Osteoblast (primary cell): Measurements from ENCODE around the gene RAD51B. TPM values are rescaled to one million over a fixed set of nuclear protein-coding genes. Genes with fewer than 3 reads are reported as not detected.
A peak's percentile ranks its signal among the peaks of the same experiment; 100 is the strongest.

Experiments
- DNase-seq: peaks from one replicate; pipeline ENCODE4 v3.0.0; 2011; ENCODE audit warnings: low spot score, mixed read lengths; ENCODE audit not compliant: insufficient read length; ENCODE audit errors: missing footprints
- H2AFZ ChIP-seq: 2 replicates; pipeline ENCODE4 v1.6.0; 2011; ENCODE audit warnings: mild to moderate bottlenecking, low read length
- H3K27ac ChIP-seq: 2 replicates; pipeline ENCODE4 v1.5.1; 2011; ENCODE audit warnings: mild to moderate bottlenecking, low read depth, low read length, moderate library complexity
- H3K27me3 ChIP-seq: 2 replicates; pipeline ENCODE4 v1.6.0; 2012; ENCODE audit warnings: mild to moderate bottlenecking, control low read depth, inconsistent platforms, low read length, moderate library complexity; ENCODE audit not compliant: insufficient read depth
- H3K36me3 ChIP-seq: 2 replicates; pipeline ENCODE4 v1.5.1; 2011; ENCODE audit warnings: mild to moderate bottlenecking, low read length, control low read depth, moderate library complexity; ENCODE audit not compliant: insufficient read depth
- H3K4me1 ChIP-seq: 2 replicates; pipeline ENCODE4 v1.5.1; 2011; ENCODE audit warnings: mild to moderate bottlenecking, low read length, control low read depth, moderate library complexity; ENCODE audit not compliant: insufficient read depth
- H3K4me2 ChIP-seq: 2 replicates; pipeline ENCODE4 v1.6.0; 2011; ENCODE audit warnings: mild to moderate bottlenecking, low read length; ENCODE audit not compliant: insufficient read depth
- H3K4me3 ChIP-seq: fragments of 200-600 bp; sonication (generic); 3 replicates; pipeline ENCODE4 v1.5.1; 2012; ENCODE audit warnings: mild to moderate bottlenecking, low read length, inconsistent platforms; ENCODE audit not compliant: insufficient read depth
- H3K79me2 ChIP-seq: 2 replicates; pipeline ENCODE4 v1.6.0; 2012; ENCODE audit warnings: mild to moderate bottlenecking, low read length, control low read depth, inconsistent platforms; ENCODE audit not compliant: insufficient read depth
- H3K9me3 ChIP-seq: 2 replicates; pipeline ENCODE4 v1.5.1; 2011; ENCODE audit warnings: low read depth, low read length, control low read depth
- H4K20me1 ChIP-seq: 2 replicates; pipeline ENCODE4 v1.6.0; 2012; ENCODE audit warnings: mild to moderate bottlenecking, low read length, control low read depth; ENCODE audit not compliant: insufficient read depth
- total RNA-seq: library from RNA; depleted of rRNA; stranded (reverse); fragments of >200 nt; gene quantifications from 2 replicates; pipeline ENCODE4 v1.2.3, GENCODE V29; 2012
- TF ChIP-seq, protein P1 (sequence below): IDR thresholded peaks from 2 replicates; pipeline ENCODE4 v1.5.1; 2011; ENCODE audit warnings: mild to moderate bottlenecking, low read depth, low read length, moderate library complexity; ENCODE audit errors: extremely low read depth

The RAD51B gene
- total RNA-seq, 1 donor, result 13.8 TPM

DNA sequence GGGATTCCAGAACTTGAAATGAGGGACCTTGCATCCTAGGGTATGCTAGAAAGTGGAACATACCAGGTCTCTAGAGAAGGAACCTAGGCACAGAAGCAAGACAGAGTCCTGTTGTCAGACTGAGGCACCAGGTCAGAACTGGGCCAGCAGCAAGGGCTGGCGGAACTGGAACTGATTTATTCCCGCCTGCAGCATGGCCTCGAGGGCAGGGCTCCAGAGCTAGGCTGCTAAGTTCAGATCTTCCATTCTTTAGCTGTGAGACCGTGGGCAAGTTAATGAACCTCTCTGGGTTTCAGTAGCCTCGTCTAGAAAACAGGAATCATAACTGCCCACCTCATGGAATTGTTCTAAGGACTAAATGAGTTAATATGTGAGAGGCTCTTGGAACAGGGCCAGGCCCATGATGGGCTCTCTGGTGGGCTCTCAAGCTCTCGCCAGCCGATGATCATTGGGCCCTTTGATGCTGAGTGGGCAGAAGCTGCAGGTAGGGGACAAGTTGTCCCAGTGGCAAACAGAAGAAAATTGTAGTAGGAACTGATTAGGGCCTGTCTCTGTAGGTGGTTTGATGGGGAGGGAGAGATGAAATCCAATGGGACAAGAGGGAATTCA is 773.5 kb downstream of the RAD51B start:
- Histone ChIP-seq H3K36me3 (no peaks in the 10 kb centered on the region), H3K79me2 (no peaks in the 10 kb centered on the region), H3K9me3 (no peaks in the 10 kb centered on the region), H3K4me3 (no peak overlapping the region), H2AFZ (no peak overlapping the region), H3K4me2 (no peak overlapping the region), H3K27ac (no peak overlapping the region), H4K20me1 (no peaks in the 10 kb centered on the region), H3K4me1 (peaks cover 4% of the 10 kb centered on the region), H3K27me3 (no peaks in the 10 kb centered on the region)
- TF ChIP-seq, protein P1, sequence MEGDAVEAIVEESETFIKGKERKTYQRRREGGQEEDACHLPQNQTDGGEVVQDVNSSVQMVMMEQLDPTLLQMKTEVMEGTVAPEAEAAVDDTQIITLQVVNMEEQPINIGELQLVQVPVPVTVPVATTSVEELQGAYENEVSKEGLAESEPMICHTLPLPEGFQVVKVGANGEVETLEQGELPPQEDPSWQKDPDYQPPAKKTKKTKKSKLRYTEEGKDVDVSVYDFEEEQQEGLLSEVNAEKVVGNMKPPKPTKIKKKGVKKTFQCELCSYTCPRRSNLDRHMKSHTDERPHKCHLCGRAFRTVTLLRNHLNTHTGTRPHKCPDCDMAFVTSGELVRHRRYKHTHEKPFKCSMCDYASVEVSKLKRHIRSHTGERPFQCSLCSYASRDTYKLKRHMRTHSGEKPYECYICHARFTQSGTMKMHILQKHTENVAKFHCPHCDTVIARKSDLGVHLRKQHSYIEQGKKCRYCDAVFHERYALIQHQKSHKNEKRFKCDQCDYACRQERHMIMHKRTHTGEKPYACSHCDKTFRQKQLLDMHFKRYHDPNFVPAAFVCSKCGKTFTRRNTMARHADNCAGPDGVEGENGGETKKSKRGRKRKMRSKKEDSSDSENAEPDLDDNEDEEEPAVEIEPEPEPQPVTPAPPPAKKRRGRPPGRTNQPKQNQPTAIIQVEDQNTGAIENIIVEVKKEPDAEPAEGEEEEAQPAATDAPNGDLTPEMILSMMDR, result no peak
- DNase-seq, result no peak

DNA sequence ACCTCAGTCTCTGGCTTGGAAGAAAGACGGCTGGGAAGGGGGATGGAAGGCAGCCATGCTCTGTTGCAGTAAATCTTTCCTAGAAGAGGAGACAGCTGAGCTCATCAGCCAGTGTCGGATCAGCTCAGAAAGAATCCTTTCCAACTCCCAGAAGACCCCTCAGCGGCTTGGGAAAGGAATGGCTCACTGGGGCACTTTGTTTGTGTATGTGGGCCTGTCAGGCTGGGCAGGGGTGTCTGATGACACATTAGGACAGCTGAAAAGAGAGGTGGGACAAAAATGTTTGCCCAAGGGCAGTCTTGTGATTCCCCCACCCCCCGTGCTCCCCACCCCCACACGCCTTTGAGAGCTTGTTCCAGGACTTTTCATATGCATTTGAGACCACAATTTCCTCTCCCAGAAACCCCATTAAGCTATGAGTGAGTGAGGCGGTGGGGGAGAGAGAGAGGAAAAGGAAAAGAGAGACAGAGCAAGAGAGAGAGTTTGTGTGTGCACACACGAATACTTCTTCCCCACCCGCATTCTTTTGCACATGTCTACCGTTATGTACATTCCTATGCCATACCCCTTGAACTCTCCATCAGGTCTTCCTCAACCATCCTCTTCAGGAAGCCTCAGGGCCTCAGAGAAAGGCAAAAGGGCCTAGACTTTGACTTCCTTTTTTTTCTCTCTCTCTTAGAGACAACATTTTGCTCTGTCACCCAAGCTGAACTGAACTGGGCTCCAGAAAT is 774.4 kb downstream of the RAD51B start:
- TF ChIP-seq, protein P1, result no peak
- no peak overlapping the region for H3K4me3 ChIP-seq
- H3K27ac ChIP-seq, result no peak overlapping the region
- no peaks in the 10 kb centered on the region for H3K9me3 ChIP-seq
- H3K4me2 ChIP-seq, result no peak overlapping the region
- peak overlapping the region; percentile 68 for H2AFZ ChIP-seq
- H3K36me3 ChIP-seq, result no peaks in the 10 kb centered on the region
- H4K20me1 ChIP-seq, result no peaks in the 10 kb centered on the region
- no peak for DNase-seq
- H3K27me3 ChIP-seq, result no peaks in the 10 kb centered on the region
- peaks cover 13% of the 10 kb centered on the region for H3K4me1 ChIP-seq
- H3K79me2 ChIP-seq, result no peaks in the 10 kb centered on the region

DNA sequence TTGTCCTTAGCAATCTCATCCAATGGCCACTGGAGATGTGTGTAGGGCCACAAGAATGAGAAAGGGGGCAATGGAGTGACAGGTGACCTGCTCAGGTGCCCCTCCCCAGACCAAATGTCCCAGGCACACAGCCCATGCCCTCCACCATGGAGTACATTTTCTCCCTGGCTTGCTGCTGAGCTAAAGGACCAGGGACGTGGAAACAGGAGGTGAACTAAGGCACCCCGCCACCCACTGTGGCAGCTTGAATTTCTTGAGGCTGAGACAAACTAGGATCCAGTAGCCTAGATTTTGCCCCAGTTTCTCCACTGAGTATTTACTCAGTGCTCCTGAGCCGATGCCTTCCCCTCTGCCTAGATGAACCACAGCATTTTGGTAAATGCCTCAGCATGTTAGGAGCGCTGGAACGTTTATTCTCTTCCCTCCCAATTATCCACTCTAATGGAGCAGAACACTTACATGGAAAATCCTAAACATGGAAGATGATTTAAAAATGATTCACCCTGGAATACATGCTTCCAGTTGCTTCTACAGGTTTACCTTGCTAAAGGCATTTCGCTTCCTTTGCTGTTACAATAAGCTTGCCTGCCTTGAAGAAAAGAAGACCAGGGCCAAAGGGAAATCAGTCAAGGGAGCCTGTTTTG is 775.3 kb downstream of the RAD51B start:
- Histone ChIP-seq H3K27me3 (no peaks in the 10 kb centered on the region), H3K4me1 (peaks cover 20% of the 10 kb centered on the region), H3K9me3 (no peaks in the 10 kb centered on the region), H3K4me3 (no peak overlapping the region), H4K20me1 (no peaks in the 10 kb centered on the region), H3K4me2 (no peak overlapping the region), H3K27ac (no peak overlapping the region), H3K79me2 (no peaks in the 10 kb centered on the region), H3K36me3 (no peaks in the 10 kb centered on the region), H2AFZ (no peak overlapping the region)
- TF ChIP-seq, protein P1, result no peak
- no peak for DNase-seq

DNA sequence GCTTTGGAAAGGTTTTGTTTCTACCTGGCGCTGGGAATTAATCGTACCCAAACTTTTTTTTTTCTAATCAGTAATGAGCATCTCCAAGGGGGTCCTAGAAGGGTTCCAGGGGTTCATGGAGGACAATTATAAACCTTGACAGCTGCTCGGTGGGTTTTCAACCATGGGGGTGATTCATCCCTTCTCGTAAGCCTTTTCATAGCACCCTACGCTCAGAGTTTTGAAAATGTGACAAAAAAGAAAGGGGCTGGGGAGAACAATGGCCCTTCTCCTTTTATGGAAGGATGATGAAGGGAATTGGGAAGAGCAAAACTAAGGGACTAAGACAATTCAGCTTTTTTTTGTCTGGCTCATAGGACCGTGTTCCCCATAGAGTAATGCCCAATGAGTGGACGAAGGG is 776.6 kb downstream of the RAD51B start:
- DNase-seq, result no peak
- H2AFZ ChIP-seq, result no peak overlapping the region

More for the DNA sequence above, 776.6 kb downstream of the RAD51B start:
- Histone ChIP-seq H3K4me3 (no peak overlapping the region), H3K27ac (no peak overlapping the region), H3K4me1 (peaks cover 21% of the 10 kb centered on the region), H3K9me3 (no peaks in the 10 kb centered on the region), H3K36me3 (no peaks in the 10 kb centered on the region), H3K79me2 (no peaks in the 10 kb centered on the region), H4K20me1 (no peaks in the 10 kb centered on the region), H3K4me2 (no peak overlapping the region), H3K27me3 (no peaks in the 10 kb centered on the region)
- TF ChIP-seq, protein P1, result no peak
